Right renal pelvis (tissue), 4 donors: ENCODE results near the gene CRELD2. TPM values are rescaled to one million over a fixed set of nuclear protein-coding genes. Genes with fewer than 3 reads are reported as not detected.
A peak's percentile ranks its signal among the peaks of the same experiment; 100 is the strongest.

Source experiments
- DNase-seq, 4 donors: peaks; one replicate each; pipeline ENCODE4 v3.0.0-alpha.2; 2013; ENCODE audit warnings: low read depth in 4 of 4, low spot score in 3 of 4, missing footprints in 1 of 4
- polyA plus RNA-seq, 4 donors: library from polyadenylated mRNA; unstranded; fragments of 120-200 nt; gene quantifications; one replicate each; pipeline ENCODE4 v1.2.1, GENCODE V29; 2013; ENCODE audit not compliant: insufficient read length in 4 of 4

Gene CRELD2
- polyA plus RNA-seq, 4 donors: 25.5 to 33.2 (median 27.0) TPM

DNA sequence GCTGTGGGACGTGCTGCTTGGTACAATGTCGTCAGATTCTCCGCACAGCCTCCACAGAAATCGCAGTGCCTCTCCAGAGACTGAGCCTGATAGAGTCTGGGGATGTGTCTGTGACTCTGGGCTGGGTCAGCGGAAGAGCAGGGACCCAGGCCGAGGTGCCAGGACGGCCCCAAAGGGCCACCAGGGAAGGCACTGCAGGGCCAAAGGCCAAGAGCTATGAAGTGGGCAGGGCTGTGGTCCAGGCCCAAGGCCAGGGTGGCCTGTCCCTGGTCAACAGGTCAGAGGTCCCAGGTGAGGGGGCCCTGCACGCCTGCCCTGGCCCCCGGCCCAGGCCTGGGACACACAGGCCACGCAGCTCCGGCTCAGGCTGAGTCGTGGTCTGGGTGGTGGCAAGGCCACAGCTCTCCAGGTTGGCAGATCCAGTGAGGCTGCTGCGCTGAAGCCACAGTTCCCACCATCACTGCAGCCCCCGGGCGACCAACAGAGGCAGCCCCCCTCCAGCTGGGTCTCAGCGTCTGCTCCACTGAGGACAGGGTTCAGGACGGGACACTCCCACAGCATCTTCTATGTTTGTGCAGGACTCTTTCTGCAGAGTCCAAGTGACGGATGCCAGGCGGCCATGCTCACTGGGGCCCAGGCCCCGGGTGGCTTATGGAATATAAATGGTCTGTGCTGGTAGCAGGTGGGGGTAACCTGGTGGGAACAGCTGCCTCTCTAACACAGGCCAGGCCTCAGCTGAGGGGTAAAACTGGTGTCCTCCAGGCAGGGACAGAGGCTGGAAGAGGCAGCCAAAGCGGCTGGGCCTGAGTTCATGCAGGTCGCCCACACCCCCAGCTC, 37.4 kb downstream of the CRELD2 start:
- no peak for DNase-seq

DNA sequence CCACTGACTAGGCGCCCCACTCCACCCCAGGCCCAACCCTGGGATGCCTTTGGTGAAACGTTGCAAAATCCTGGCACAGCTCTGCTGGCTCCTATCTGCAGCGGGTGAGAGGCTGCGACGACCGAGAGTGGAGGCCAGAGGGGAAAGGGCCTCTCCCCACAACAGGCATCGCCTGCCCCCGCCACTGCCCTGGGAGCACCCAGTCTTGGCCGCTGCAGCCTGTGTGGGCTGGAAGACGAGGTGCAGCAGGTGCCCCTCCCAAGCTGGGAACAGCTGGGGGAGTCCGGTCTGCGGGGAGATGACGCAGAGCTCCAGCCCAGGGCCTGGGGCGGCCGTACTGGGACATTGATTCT, 38.0 kb downstream of the CRELD2 start:
- DNase-seq: no peak

- no peak for DNase-seq
These were observed 38.7 kb downstream of the CRELD2 start for GRCh38 chr22:49956914-49957825.

DNA sequence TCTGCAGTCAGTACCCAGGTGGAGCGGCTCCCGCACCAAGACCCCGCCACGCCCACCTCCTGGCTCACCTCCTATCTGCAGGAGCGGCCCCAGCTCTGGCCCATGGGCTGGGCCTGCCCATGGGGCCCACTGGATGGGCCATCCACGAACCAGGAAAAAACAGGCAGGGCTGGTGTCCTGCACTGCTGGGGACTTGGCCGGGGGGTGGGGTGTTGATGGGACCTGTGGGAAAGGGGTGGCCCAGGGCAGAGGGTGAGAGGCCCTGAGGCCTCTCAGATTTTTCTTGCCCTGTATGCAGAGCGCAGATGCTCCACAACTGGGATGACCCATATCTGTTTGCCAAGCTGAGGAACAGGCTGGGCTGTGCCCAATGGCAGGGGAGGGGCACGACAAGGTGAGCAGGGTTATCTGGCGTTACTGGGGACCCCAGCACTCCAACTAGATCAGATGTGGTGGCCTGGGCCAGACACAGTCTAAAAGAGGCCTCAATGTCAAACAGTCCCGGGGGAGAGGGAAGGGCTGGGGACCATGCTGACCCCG, 39.5 kb downstream of the CRELD2 start:
- DNase-seq: no peak

- DNase-seq: no peak
These were observed 40.0 kb downstream of the CRELD2 start for GRCh38 chr22:49958366-49958921.

DNA sequence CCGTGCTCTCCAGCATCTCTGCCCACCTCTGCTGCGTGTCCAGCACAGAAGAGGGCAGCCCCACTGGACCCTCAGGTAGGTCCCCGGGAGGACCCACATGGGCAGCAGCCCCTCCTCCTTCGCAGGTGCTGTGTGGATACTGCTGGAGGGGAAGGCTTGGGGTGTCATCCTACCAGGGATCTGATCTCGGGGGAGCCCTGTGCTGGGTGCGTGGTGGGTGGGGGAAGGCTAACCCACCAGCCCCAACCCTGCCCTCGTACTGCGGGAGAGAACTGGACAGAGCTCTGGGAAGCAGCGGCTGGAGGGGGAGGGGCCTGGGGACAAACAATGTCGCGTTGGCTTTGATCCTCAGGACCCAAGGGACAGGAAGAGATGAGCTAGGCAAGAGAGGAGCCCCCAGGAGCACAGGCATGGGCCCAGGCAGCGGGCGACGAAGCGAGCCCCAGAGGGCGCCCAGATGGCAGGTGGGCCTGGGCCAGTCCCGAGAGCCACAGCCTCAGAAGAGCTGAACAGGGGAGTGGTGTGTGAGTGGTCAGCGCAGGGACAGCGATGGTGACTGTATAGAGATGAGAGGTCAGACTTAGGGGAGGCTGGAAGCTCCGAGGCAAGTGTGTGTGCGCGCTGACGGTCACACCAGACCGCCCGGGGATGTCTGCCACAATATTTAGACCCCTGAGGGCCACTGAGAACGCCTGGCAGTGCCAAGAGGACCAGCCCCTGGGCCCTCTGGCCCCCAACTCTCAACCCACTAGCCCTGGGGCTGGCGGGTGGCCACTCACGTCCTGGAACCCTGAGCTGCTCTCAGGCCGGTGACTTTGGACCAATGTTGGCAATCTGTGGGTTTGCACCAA, 40.7 kb downstream of the CRELD2 start:
- DNase-seq: no peak

- DNase-seq: no peak
These were observed 41.3 kb downstream of the CRELD2 start for GRCh38 chr22:49959782-49960158.

DNA sequence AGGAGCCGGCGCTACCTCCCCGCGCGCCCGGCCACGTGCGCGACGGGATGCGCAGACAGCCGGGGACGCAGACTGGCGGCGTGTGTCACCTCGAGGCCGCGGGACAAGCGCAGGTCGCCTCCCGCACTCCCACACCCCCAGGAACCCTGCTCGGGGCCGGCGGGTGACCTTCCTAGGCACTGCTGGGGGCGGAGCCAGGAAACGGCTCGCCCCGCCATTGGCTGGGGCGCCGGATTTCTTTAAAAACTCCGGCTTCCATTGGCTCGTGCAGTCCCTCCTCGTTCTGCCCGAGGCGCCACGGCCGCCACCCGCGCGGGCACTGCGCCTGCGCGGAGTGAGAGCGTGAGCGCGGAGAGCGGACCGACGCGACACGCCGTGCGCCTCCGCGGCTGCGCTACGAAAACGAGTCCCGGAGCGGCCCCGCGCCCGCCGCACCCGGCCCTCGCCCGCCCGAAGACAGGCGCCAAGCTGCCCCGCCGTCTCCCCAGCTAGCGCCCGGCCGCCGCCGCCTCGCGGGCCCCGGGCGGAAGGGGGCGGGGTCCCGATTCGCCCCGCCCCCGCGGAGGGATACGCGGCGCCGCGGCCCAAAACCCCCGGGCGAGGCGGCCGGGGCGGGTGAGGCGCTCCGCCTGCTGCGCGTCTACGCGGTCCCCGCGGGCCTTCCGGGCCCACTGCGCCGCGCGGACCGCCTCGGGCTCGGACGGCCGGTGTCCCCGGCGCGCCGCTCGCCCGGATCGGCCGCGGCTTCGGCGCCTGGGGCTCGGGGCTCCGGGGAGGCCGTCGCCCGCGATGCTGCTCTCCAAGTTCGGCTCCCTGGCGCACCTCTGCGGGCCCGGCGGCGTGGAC, 41.9 kb downstream of the CRELD2 start, which contains the start of gene PIM3:
Gene PIM3, plus strand, starts transcription at position 614 of the 846 bp plus-strand sequence. Its CDS starts 176 bp downstream, at position 790.
- DNase-seq: peak; percentile 89 to 94 (median 92)

- no peak for DNase-seq
These were observed 42.7 kb downstream of the CRELD2 start for GRCh38 chr22:49961005-49961600.

- no peak for DNase-seq
These were observed 43.2 kb downstream of the CRELD2 start for GRCh38 chr22:49961601-49962011.

DNA sequence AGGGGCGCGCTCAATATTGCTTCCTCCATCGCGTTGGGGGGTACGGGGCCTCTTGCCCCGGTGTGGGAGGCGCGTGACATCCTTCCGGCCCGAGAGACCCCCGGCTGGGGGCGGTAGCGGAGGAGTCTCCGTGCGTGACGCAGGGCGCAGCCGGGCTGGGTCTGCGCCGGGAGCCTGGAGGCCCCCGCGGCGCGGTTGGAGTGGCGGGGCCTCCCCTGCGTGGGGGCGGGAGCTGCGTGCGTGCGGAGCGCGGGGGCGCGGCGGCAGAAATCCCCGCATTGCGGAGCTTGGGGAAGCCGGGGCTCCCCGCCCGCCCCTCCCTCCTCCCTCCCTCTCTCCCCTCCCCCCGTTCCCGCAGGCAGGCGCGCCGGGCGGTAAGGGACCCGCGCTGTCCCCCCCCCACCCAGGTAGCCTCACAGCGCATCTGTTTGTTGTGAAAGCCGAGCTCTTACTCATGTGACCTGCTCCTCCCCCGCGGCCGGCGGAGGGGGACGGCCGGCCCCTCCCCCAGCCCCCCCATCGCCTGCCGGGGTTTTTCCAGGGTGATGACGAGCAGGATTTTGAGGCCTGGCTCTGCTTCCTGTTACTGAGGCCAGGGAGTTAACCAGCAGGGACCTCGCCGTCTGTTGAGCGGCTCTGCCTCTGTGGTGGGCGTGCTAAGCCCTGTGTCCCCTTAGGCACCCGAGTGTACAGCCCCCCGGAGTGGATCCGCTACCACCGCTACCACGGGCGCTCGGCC, 43.7 kb downstream of the CRELD2 start:
- peak in 3 of 4 donors; percentile 65 to 76 (median 75) for DNase-seq

DNA sequence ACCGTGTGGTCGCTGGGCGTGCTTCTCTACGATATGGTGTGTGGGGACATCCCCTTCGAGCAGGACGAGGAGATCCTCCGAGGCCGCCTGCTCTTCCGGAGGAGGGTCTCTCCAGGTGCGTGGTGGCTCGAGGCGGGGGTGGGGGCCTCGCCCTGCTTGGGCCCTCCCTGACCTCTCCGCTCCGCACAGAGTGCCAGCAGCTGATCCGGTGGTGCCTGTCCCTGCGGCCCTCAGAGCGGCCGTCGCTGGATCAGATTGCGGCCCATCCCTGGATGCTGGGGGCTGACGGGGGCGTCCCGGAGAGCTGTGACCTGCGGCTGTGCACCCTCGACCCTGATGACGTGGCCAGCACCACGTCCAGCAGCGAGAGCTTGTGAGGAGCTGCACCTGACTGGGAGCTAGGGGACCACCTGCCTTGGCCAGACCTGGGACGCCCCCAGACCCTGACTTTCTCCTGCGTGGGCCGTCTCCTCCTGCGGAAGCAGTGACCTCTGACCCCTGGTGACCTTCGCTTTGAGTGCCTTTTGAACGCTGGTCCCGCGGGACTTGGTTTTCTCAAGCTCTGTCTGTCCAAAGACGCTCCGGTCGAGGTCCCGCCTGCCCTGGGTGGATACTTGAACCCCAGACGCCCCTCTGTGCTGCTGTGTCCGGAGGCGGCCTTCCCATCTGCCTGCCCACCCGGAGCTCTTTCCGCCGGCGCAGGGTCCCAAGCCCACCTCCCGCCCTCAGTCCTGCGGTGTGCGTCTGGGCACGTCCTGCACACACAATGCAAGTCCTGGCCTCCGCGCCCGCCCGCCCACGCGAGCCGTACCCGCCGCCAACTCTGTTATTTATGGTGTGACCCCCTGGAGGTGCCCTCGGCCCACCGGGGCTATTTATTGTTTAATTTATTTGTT, 44.6 kb downstream of the CRELD2 start:
- no peak for DNase-seq

- no peak for DNase-seq
These were observed 45.2 kb downstream of the CRELD2 start for GRCh38 chr22:49963647-49964026.

GRCh38 chr22:49964136-49965090, 46.0 kb downstream of the CRELD2 start:
- DNase-seq: no peak

GRCh38 chr22:49965091-49966040, 46.9 kb downstream of the CRELD2 start:
- no peak for DNase-seq
